Activated CD4-positive, alpha-beta T cell treated with anti-CD3 and anti-CD28 coated beads, Interleukin-2, amount 10 ng/mL, durations not matched to agents 7 days and 5 days (primary cell): ENCODE measurements around the gene PARD3. TPM values are rescaled to one million over a fixed set of nuclear protein-coding genes. Genes with fewer than 3 reads are reported as not detected.

Experiments used
- CTCF ChIA-PET: fragments of 350-600 bp; sonication (Branson Sonifier 250); formaldehyde crosslinking; loops from one replicate; lab custom pipeline; 2021; ENCODE audit warnings: antibody characterized with exemption; lab: Charles Lee
- POLR2A ChIA-PET: fragments of 350-600 bp; sonication (Branson Sonifier 250); formaldehyde crosslinking; loops from one replicate; lab custom pipeline; 2021; ENCODE audit warnings: antibody characterized with exemption; lab: Charles Lee
- DNase-seq: peaks from one replicate; pipeline ENCODE4 v3.0.0-alpha.2; 2020
- H3K27ac Mint-ChIP-seq: one replicate; pipeline ENCODE4 v1.8.0; 2021; ENCODE audit warnings: mild to moderate bottlenecking, moderate library complexity, mixed read lengths
- H3K27me3 Mint-ChIP-seq: one replicate; pipeline ENCODE4 v1.8.0; 2021; ENCODE audit warnings: mixed read lengths
- H3K36me3 Mint-ChIP-seq: one replicate; pipeline ENCODE4 v1.8.0; 2021; ENCODE audit warnings: low read depth, mixed read lengths
- H3K4me1 Mint-ChIP-seq: one replicate; pipeline ENCODE4 v1.8.0; 2021; ENCODE audit warnings: mixed read lengths
- H3K4me3 Mint-ChIP-seq: one replicate; pipeline ENCODE4 v1.8.0; 2021; ENCODE audit warnings: mild to moderate bottlenecking, moderate library complexity, mixed read lengths
- H3K9me3 Mint-ChIP-seq: one replicate; pipeline ENCODE4 v1.8.0; 2021; ENCODE audit warnings: mixed read lengths
- total RNA-seq, 2 experiments: library from RNA; stranded (reverse); gene quantifications; one replicate each; pipeline ENCODE4 v1.2.3, GENCODE V29; 2021

The PARD3 gene
- total RNA-seq, 2 experiments from 2014 or later: 1.0 to 1.2 TPM

- Mint-ChIP-seq H3K4me3 (no peak overlapping the region), H3K4me1 (no peaks in the 10 kb centered on the region), H3K9me3 (no peaks in the 10 kb centered on the region), H3K36me3 (no peaks in the 10 kb centered on the region), H3K27ac (no peak overlapping the region), H3K27me3 (peaks cover 2% of the 10 kb centered on the region)
- no peak for DNase-seq
- ChIA-PET POLR2A (no interaction called here), CTCF (no interaction called here)
These were observed 266.1 kb downstream of the PARD3 start for GRCh38 chr10:34549001-34549400.

GRCh38 chr10:34548466-34548865 is 266.6 kb downstream of the PARD3 start:
- no peak for DNase-seq
- Mint-ChIP-seq H3K36me3 (no peaks in the 10 kb centered on the region), H3K4me1 (no peaks in the 10 kb centered on the region), H3K4me3 (no peak overlapping the region), H3K27me3 (peaks cover 2% of the 10 kb centered on the region), H3K9me3 (no peaks in the 10 kb centered on the region), H3K27ac (no peak overlapping the region)
- ChIA-PET POLR2A (no interaction called here), CTCF (no interaction called here)

GRCh38 chr10:34547695-34548094 is 267.4 kb downstream of the PARD3 start:
- CTCF ChIA-PET: no interaction called here
- Mint-ChIP-seq H3K27ac (no peak overlapping the region), H3K36me3 (no peaks in the 10 kb centered on the region), H3K4me3 (no peak overlapping the region), H3K4me1 (no peaks in the 10 kb centered on the region), H3K9me3 (no peaks in the 10 kb centered on the region), H3K27me3 (peaks cover 4% of the 10 kb centered on the region)
- DNase-seq: no peak
- POLR2A ChIA-PET: no interaction called here

GRCh38 chr10:34547291-34547690 is 267.8 kb downstream of the PARD3 start:
- CTCF ChIA-PET: no interaction called here
- H3K36me3 Mint-ChIP-seq: no peaks in the 10 kb centered on the region
- H3K27me3 Mint-ChIP-seq: peaks cover 4% of the 10 kb centered on the region
- H3K27ac Mint-ChIP-seq: no peak overlapping the region
- H3K4me3 Mint-ChIP-seq: no peak overlapping the region
- H3K4me1 Mint-ChIP-seq: no peaks in the 10 kb centered on the region
- POLR2A ChIA-PET: no interaction called here
- H3K9me3 Mint-ChIP-seq: no peaks in the 10 kb centered on the region
- no peak for DNase-seq

GRCh38 chr10:34544400-34544799 is 270.7 kb downstream of the PARD3 start:
- no peak overlapping the region for H3K4me3 Mint-ChIP-seq

GRCh38 chr10:34543716-34544115 is 271.4 kb downstream of the PARD3 start:
- peaks cover 2% of the 10 kb centered on the region for H3K4me1 Mint-ChIP-seq
- H3K27ac Mint-ChIP-seq: no peak overlapping the region
- ChIA-PET CTCF (no interaction called here), POLR2A (no interaction called here)
- peaks cover 3% of the 10 kb centered on the region for H3K27me3 Mint-ChIP-seq
- no peak overlapping the region for H3K4me3 Mint-ChIP-seq
- no peaks in the 10 kb centered on the region for H3K9me3 Mint-ChIP-seq
- H3K36me3 Mint-ChIP-seq: no peaks in the 10 kb centered on the region
- no peak for DNase-seq

More at GRCh38 chr10:34544400-34544799, 270.7 kb downstream of the PARD3 start:
- no peak for DNase-seq
- Mint-ChIP-seq H3K9me3 (no peaks in the 10 kb centered on the region), H3K4me1 (peaks cover 2% of the 10 kb centered on the region), H3K27ac (no peak overlapping the region), H3K36me3 (no peaks in the 10 kb centered on the region), H3K27me3 (peaks cover 4% of the 10 kb centered on the region)
- ChIA-PET POLR2A (no interaction called here), CTCF (no interaction called here)

- no peak overlapping the region for H3K27ac Mint-ChIP-seq
- peaks cover 15% of the 10 kb centered on the region for H3K4me1 Mint-ChIP-seq
- no peak for DNase-seq
- CTCF ChIA-PET: no interaction called here
- H3K4me3 Mint-ChIP-seq: no peak overlapping the region
- H3K27me3 Mint-ChIP-seq: peaks cover 3% of the 10 kb centered on the region
- H3K36me3 Mint-ChIP-seq: no peaks in the 10 kb centered on the region
- H3K9me3 Mint-ChIP-seq: no peaks in the 10 kb centered on the region
- POLR2A ChIA-PET: no interaction called here
These were observed 274.6 kb downstream of the PARD3 start for GRCh38 chr10:34540492-34540891.

- Mint-ChIP-seq H3K27ac (no peak overlapping the region), H3K27me3 (peaks cover 3% of the 10 kb centered on the region), H3K9me3 (no peaks in the 10 kb centered on the region), H3K4me3 (no peak overlapping the region), H3K36me3 (no peaks in the 10 kb centered on the region), H3K4me1 (peaks cover 15% of the 10 kb centered on the region)
- ChIA-PET CTCF (no interaction called here), POLR2A (no interaction called here)
- DNase-seq: no peak
These were observed 275.4 kb downstream of the PARD3 start for GRCh38 chr10:34539533-34540315.

GRCh38 chr10:34538281-34538829 is 276.7 kb downstream of the PARD3 start:
- Mint-ChIP-seq H3K4me3 (no peak overlapping the region), H3K36me3 (no peaks in the 10 kb centered on the region), H3K9me3 (no peaks in the 10 kb centered on the region), H3K27me3 (peaks cover 1% of the 10 kb centered on the region), H3K4me1 (peaks cover 15% of the 10 kb centered on the region), H3K27ac (no peak overlapping the region)
- ChIA-PET CTCF (no interaction called here), POLR2A (no interaction called here)
- DNase-seq: no peak

GRCh38 chr10:34537629-34538231 is 277.4 kb downstream of the PARD3 start:
- POLR2A ChIA-PET: no interaction called here

GRCh38 chr10:34535872-34536271 is 279.2 kb downstream of the PARD3 start:
- Mint-ChIP-seq H3K4me3 (no peak overlapping the region), H3K27me3 (peaks cover 2% of the 10 kb centered on the region), H3K27ac (no peak overlapping the region), H3K4me1 (peaks cover 15% of the 10 kb centered on the region), H3K36me3 (no peaks in the 10 kb centered on the region), H3K9me3 (no peaks in the 10 kb centered on the region)
- DNase-seq: no peak
- CTCF ChIA-PET: interaction anchor here (0.7 kb wide), 1 partner anchor 37 kb away, joined by 3 read pairs; no protein-coding TSS in a partner anchor
- POLR2A ChIA-PET: no interaction called here

More at GRCh38 chr10:34537629-34538231, 277.4 kb downstream of the PARD3 start:
- peaks cover 2% of the 10 kb centered on the region for H3K27me3 Mint-ChIP-seq
- no peaks in the 10 kb centered on the region for H3K9me3 Mint-ChIP-seq
- peaks cover 15% of the 10 kb centered on the region for H3K4me1 Mint-ChIP-seq
- DNase-seq: no peak
- CTCF ChIA-PET: no interaction called here
- H3K36me3 Mint-ChIP-seq: no peaks in the 10 kb centered on the region
- no peak overlapping the region for H3K4me3 Mint-ChIP-seq
- H3K27ac Mint-ChIP-seq: no peak overlapping the region

GRCh38 chr10:34530778-34531177 is 284.3 kb downstream of the PARD3 start:
- peaks cover 5% of the 10 kb centered on the region for H3K27me3 Mint-ChIP-seq
- H3K9me3 Mint-ChIP-seq: no peaks in the 10 kb centered on the region
- H3K36me3 Mint-ChIP-seq: no peaks in the 10 kb centered on the region
- ChIA-PET POLR2A (no interaction called here), CTCF (no interaction called here)
- no peak for DNase-seq
- no peaks in the 10 kb centered on the region for H3K4me1 Mint-ChIP-seq
- no peak overlapping the region for H3K27ac Mint-ChIP-seq
- H3K4me3 Mint-ChIP-seq: no peak overlapping the region

- H3K9me3 Mint-ChIP-seq: no peaks in the 10 kb centered on the region
- no peak for DNase-seq
- H3K4me1 Mint-ChIP-seq: no peaks in the 10 kb centered on the region
- H3K27ac Mint-ChIP-seq: no peak overlapping the region
- ChIA-PET POLR2A (no interaction called here), CTCF (no interaction called here)
- H3K36me3 Mint-ChIP-seq: no peaks in the 10 kb centered on the region
- H3K4me3 Mint-ChIP-seq: no peak overlapping the region
- peaks cover 9% of the 10 kb centered on the region for H3K27me3 Mint-ChIP-seq
These were observed 286.8 kb downstream of the PARD3 start for GRCh38 chr10:34528320-34528719.
